GM23338 (cell line): ENCODE data around the gene HAPLN3. TPM values are rescaled to one million over a fixed set of nuclear protein-coding genes. Genes with fewer than 3 reads are reported as not detected.

Source experiments
- ATAC-seq: fragments of 200-7000 bp; cut with Tn5 transposase; 3 replicates; pipeline ENCODE4 v1.9.1; 2020
- DNase-seq: peaks from one replicate; pipeline ENCODE4 v3.0.0-alpha.2; 2015; ENCODE audit warnings: low spot score
- H2AFZ ChIP-seq: fragments of 200-600 bp; sonication (generic); 2 replicates; pipeline ENCODE4 v1.8.0; 2016; ENCODE audit warnings: antibody characterized with exemption, mild to moderate bottlenecking, moderate library complexity
- H3F3A ChIP-seq: fragments of 200-600 bp; sonication (generic); replicated peaks from 2 replicates; pipeline ENCODE4 v1.8.0; 2017; ENCODE audit warnings: antibody characterized with exemption, mixed run types, low read depth
- H3K27ac ChIP-seq: fragments of 200-600 bp; sonication (generic); 2 replicates; pipeline ENCODE4 v1.6.1; 2016; ENCODE audit warnings: low read depth
- H3K27me3 ChIP-seq: fragments of 200-600 bp; sonication (generic); 2 replicates; pipeline ENCODE4 v1.8.0; 2016; ENCODE audit warnings: mild to moderate bottlenecking, mixed run types, moderate library complexity; ENCODE audit not compliant: insufficient read depth
- H3K36me3 ChIP-seq: fragments of 200-600 bp; sonication (generic); 2 replicates; pipeline ENCODE4 v1.8.0; 2016; ENCODE audit warnings: mild to moderate bottlenecking; ENCODE audit not compliant: insufficient read depth
- H3K4me1 ChIP-seq: fragments of 200-600 bp; sonication (generic); 2 replicates; pipeline ENCODE4 v1.8.0; 2016; ENCODE audit warnings: mild to moderate bottlenecking, moderate library complexity; ENCODE audit not compliant: insufficient read depth
- H3K4me2 ChIP-seq: fragments of 200-600 bp; sonication (generic); 2 replicates; pipeline ENCODE4 v1.7.1; 2017; ENCODE audit warnings: mixed run types
- H3K4me3 ChIP-seq: fragments of 200-600 bp; sonication (generic); 2 replicates; pipeline ENCODE4 v1.6.1; 2016; ENCODE audit warnings: mixed run types
- H3K79me2 ChIP-seq: fragments of 200-600 bp; sonication (generic); replicated peaks from 2 replicates; pipeline ENCODE4 v1.8.0; 2017; ENCODE audit warnings: mild to moderate bottlenecking; ENCODE audit not compliant: insufficient read depth
- H3K9me2 ChIP-seq: fragments of 200-600 bp; sonication (generic); 2 replicates; pipeline ENCODE4 v1.8.0; 2017; ENCODE audit not compliant: insufficient read depth
- H4K20me1 ChIP-seq: fragments of 200-600 bp; sonication (generic); replicated peaks from 2 replicates; pipeline ENCODE4 v1.8.0; 2017; ENCODE audit warnings: mild to moderate bottlenecking; ENCODE audit not compliant: insufficient read depth
- H3K27ac Mint-ChIP-seq: 2 replicates; pipeline ENCODE4 v1.8.0; 2020; ENCODE audit warnings: inconsistent platforms, mild to moderate bottlenecking, moderate library complexity, mixed read lengths
- H3K27me3 Mint-ChIP-seq: 3 replicates; pipeline ENCODE4 v1.8.0; 2022; ENCODE audit warnings: low read depth, mild to moderate bottlenecking, moderate library complexity, mixed read lengths, inconsistent platforms; ENCODE audit not compliant: insufficient read depth, poor library complexity
- H3K36me3 Mint-ChIP-seq: 3 replicates; pipeline ENCODE4 v1.8.0; 2021; ENCODE audit warnings: low read depth, mild to moderate bottlenecking, inconsistent platforms, moderate library complexity, mixed read lengths
- H3K4me1 Mint-ChIP-seq: 3 replicates; pipeline ENCODE4 v1.8.0; 2020; ENCODE audit warnings: mild to moderate bottlenecking, inconsistent platforms, mixed read lengths
- H3K4me3 Mint-ChIP-seq: 3 replicates; pipeline ENCODE4 v1.8.0; 2021; ENCODE audit warnings: moderate library complexity, mild to moderate bottlenecking, inconsistent platforms, mixed read lengths
- H3K9me3 Mint-ChIP-seq: 3 replicates; pipeline ENCODE4 v1.8.0; 2020; ENCODE audit warnings: moderate library complexity, mild to moderate bottlenecking, inconsistent platforms, mixed read lengths
- EZH2 ChIP-seq: fragments of 200-600 bp; sonication (generic); IDR thresholded peaks from one replicate; pipeline ENCODE4 v1.8.0; 2017; ENCODE audit warnings: antibody characterized with exemption, mild to moderate bottlenecking, low read depth; ENCODE audit not compliant: unreplicated experiment
- JUNB ChIP-seq: IDR thresholded peaks from one replicate; pipeline ENCODE4 v1.6.1; 2016; ENCODE audit warnings: antibody characterized with exemption; ENCODE audit not compliant: unreplicated experiment
- REST ChIP-seq: IDR thresholded peaks from one replicate; pipeline ENCODE4 v1.6.1; 2018; ENCODE audit warnings: antibody characterized with exemption; ENCODE audit not compliant: unreplicated experiment
- STAT1 ChIP-seq: IDR thresholded peaks from one replicate; pipeline ENCODE4 v1.6.1; 2016; ENCODE audit warnings: antibody characterized with exemption; ENCODE audit not compliant: unreplicated experiment
- ZNF114 ChIP-seq: fragments of 250-450 bp; sonication (Bioruptor Pico); IDR thresholded peaks from 2 replicates; pipeline ENCODE4 v1.5.0; 2020; ENCODE audit warnings: mild to moderate bottlenecking, moderate library complexity
- ZNF462 ChIP-seq: fragments of 250-450 bp; sonication (Bioruptor Pico); IDR thresholded peaks from 2 replicates; pipeline ENCODE4 v1.5.0; 2020; ENCODE audit warnings: mild to moderate bottlenecking, moderate library complexity
- polyA plus RNA-seq: library from polyadenylated mRNA; unstranded; fragments of >200 nt; fragmentation: Nextera tagmentation; extraction: Ambion mirVana; gene quantifications from 2 replicates; pipeline ENCODE4 v1.2.1, GENCODE V29; 2016
- total RNA-seq: library from RNA; depleted of rRNA; stranded (reverse); fragments of >200 nt; shearing (Covaris generic); gene quantifications from 2 replicates; pipeline ENCODE4 v1.2.3, GENCODE V29; 2014

Gene HAPLN3
- total and polyA plus RNA-seq, 2 experiments from 2014 or later, result 22.7 to 62.6 TPM

GRCh38 chr15:88904257-88904623, 8.9 kb upstream of the HAPLN3 start (continued):
- TF ChIP-seq ZNF462 (CRISPR knock-in tag), result no peak

- H3K9me2 ChIP-seq, result no peaks in the 10 kb centered on the region
- Mint-ChIP-seq H3K4me1 (peaks cover 70% of the 10 kb centered on the region), H3K27me3 (peaks cover 30% of the 10 kb centered on the region), H3K4me3 (no peak overlapping the region), H3K9me3 (no peaks in the 10 kb centered on the region; the same call in 1 of the 3 replicates), H3K36me3 (peaks cover 99% of the 10 kb centered on the region), H3K27ac (no peak overlapping the region)
- H3K4me2 ChIP-seq, result no peak overlapping the region
- H3F3A ChIP-seq, result peaks cover 52% of the 10 kb centered on the region
- no peak overlapping the region for H3K4me3 ChIP-seq
- peaks cover 15% of the 10 kb centered on the region for H3K4me1 ChIP-seq
- H3K79me2 ChIP-seq, result peaks cover 21% of the 10 kb centered on the region
- no peak overlapping the region for H3K27ac ChIP-seq
- H3K27me3 ChIP-seq, result no peaks in the 10 kb centered on the region
- no peak overlapping the region for H2AFZ ChIP-seq
- peaks cover 39% of the 10 kb centered on the region for H3K36me3 ChIP-seq
- ATAC-seq (no peak), DNase-seq (no peak)
- peaks cover 44% of the 10 kb centered on the region for H4K20me1 ChIP-seq
- TF ChIP-seq REST, result no peak
- TF ChIP-seq ZNF462 (CRISPR knock-in tag), result no peak
- no peak for TF ChIP-seq JUNB
- TF ChIP-seq ZNF114 (CRISPR knock-in tag), result no peak
- TF ChIP-seq EZH2, result no peak
- no peak for TF ChIP-seq STAT1
Measured at GRCh38 chr15:88902846-88903245, 7.5 kb upstream of the HAPLN3 start.
